Upper lobe of right lung (tissue), 1 donor: ENCODE results near the gene SCTR. TPM values are rescaled to one million over a fixed set of nuclear protein-coding genes. Genes with fewer than 3 reads are reported as not detected.

Experiments
- ATAC-seq: fragments of 200-7000 bp; cut with Tn5 transposase; one replicate; pipeline ENCODE4 v1.9.1; 2020; ENCODE audit warnings: mild to moderate bottlenecking, moderate library complexity
- DNase-seq: peaks from one replicate; pipeline ENCODE4 v3.0.0-alpha.2; 2020
- H3K27ac ChIP-seq: fragments of 200-600 bp; one replicate; pipeline ENCODE4 v1.8.0; 2022
- H3K27me3 ChIP-seq: fragments of 200-600 bp; one replicate; pipeline ENCODE4 v1.8.0; 2022; ENCODE audit warnings: mild to moderate bottlenecking
- H3K36me3 ChIP-seq: fragments of 200-600 bp; one replicate; pipeline ENCODE4 v1.8.0; 2022
- H3K4me1 ChIP-seq: fragments of 200-600 bp; one replicate; pipeline ENCODE4 v1.8.0; 2022
- H3K4me3 ChIP-seq: fragments of 200-600 bp; one replicate; pipeline ENCODE4 v1.8.0; 2022; ENCODE audit warnings: mild to moderate bottlenecking
- H3K9me3 ChIP-seq: fragments of 200-600 bp; one replicate; pipeline ENCODE4 v1.8.0; 2022
- intact Hi-C: fragments of 100-400 bp; cut with DNase I; formaldehyde crosslinking; loops from one replicate; pipeline ENCODE4 v1.11.0; 2022
- total RNA-seq: library from RNA; stranded (reverse); fragmentation: NEBNext Ultra II Directional; extraction: Animal tissue kit (Norgen Biotek cat#: 25700); gene quantifications from one replicate; pipeline ENCODE4 v1.2.1, GENCODE V29; 2021
- TF ChIP-seq, protein P1 (sequence below): fragments of 200-600 bp; IDR thresholded peaks from one replicate; pipeline ENCODE4 v1.8.0; 2022; ENCODE audit warnings: antibody characterized with exemption
- donor health status: DM: no; HTN: yes; CAD: no; lungs with severe emphysema.

The SCTR gene
- total RNA-seq, 1 donor from 2014 or later: 21.0 TPM

DNA sequence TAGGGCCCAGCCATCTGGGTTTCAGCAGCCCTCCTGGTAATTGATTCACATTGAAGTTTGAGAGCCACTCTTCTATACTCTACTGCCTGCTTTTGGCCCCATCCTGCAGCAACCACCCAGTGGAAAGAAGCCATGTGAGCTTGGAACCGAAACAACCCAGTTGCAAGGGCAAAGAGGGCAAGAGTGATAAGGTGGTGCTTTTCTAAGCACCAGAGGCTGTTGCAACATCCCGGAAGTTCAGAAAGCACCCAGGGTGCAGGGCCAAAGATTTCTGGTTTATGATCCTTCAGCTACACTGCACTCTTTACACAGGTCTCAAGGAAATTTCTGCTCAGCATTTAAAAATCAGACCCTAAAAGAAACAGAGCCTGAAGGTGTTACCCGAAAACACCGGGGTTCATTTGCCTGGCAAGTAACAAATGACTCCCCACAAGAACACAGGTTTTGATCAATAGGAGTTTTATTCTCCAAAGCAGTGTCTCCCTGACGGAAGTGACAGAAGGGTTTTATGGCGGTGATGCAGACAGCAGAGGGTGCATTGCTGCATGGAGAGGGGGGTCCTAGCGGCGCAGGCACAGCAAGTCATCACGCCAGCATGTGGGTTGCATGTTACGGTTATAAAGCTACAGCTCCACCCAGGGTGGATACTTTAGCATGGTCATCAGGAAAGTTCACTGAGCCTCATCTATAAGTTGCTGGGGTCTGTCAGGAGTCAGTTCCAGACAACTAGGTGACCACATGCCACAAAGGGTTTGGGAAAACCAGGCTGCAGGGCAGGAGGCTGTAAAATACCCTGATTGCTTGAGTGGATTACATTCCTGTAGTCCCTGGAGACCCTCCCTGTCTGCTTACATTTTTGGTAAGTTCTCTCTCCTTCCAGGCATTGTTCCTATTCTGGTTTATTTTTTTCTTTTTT, 121.4 kb downstream of the SCTR start:
- Histone ChIP-seq H3K36me3 (no peaks in the 10 kb centered on the region), H3K9me3 (no peaks in the 10 kb centered on the region), H3K27me3 (no peaks in the 10 kb centered on the region), H3K4me3 (no peak overlapping the region), H3K4me1 (peaks cover 4% of the 10 kb centered on the region), H3K27ac (no peak overlapping the region)
- TF ChIP-seq, protein P1, sequence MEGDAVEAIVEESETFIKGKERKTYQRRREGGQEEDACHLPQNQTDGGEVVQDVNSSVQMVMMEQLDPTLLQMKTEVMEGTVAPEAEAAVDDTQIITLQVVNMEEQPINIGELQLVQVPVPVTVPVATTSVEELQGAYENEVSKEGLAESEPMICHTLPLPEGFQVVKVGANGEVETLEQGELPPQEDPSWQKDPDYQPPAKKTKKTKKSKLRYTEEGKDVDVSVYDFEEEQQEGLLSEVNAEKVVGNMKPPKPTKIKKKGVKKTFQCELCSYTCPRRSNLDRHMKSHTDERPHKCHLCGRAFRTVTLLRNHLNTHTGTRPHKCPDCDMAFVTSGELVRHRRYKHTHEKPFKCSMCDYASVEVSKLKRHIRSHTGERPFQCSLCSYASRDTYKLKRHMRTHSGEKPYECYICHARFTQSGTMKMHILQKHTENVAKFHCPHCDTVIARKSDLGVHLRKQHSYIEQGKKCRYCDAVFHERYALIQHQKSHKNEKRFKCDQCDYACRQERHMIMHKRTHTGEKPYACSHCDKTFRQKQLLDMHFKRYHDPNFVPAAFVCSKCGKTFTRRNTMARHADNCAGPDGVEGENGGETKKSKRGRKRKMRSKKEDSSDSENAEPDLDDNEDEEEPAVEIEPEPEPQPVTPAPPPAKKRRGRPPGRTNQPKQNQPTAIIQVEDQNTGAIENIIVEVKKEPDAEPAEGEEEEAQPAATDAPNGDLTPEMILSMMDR: no peak
- intact Hi-C loops: no loop called here
- ATAC-seq: peak; percentile 80
- DNase-seq: no peak

DNA sequence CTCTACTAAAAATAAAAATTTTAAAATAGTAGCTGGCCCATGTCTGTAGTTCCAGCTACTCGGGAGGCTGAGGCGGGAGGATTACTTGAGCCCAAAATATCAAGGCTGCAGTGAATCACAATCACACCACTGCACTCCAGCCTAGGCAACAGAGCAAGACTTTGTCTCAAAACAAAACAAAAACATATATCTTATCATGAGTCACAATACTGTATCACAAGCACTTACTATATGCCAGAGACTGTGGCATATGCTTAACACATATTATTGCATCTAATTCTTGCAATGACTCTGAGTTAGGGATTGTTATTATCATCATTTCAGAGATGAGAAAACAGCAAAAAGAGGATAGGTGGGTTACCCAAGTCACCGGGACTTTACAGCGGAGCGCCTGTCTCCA, 122.2 kb downstream of the SCTR start:
- Histone ChIP-seq H3K9me3 (no peaks in the 10 kb centered on the region), H3K4me3 (no peak overlapping the region), H3K36me3 (no peaks in the 10 kb centered on the region), H3K27ac (no peak overlapping the region), H3K4me1 (no peaks in the 10 kb centered on the region), H3K27me3 (no peaks in the 10 kb centered on the region)
- TF ChIP-seq, protein P1: no peak
- ATAC-seq (no peak), DNase-seq (no peak)
- intact Hi-C loops: no loop called here

DNA sequence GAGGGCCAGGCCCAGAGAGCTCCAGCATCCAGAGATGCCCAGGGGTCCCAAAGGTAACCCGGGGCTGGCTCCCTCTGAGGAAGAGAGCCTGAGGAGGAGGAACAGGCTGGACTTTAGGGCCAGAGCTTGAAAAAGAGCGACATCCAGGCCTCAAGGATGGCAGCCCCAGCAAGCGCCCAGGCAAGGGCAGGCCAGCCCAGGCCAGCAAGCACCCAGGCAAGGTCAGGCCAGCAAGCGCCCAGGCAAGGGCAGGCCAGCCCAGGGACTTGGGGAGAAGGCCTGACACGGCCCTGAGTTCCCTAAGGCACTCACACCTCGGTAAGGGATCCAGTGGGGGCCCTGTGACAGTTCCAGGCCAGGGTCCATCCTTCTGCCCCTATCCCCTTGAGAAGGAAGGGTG, 127.1 kb downstream of the SCTR start:
- H3K9me3 ChIP-seq: no peaks in the 10 kb centered on the region
- no peak overlapping the region for H3K4me3 ChIP-seq
- intact Hi-C loops: no loop called here
- TF ChIP-seq, protein P1: no peak
- H3K36me3 ChIP-seq: no peaks in the 10 kb centered on the region
- no peaks in the 10 kb centered on the region for H3K4me1 ChIP-seq
- no peaks in the 10 kb centered on the region for H3K27me3 ChIP-seq
- DNase-seq (no peak), ATAC-seq (peak; percentile 20)
- H3K27ac ChIP-seq: no peak overlapping the region

DNA sequence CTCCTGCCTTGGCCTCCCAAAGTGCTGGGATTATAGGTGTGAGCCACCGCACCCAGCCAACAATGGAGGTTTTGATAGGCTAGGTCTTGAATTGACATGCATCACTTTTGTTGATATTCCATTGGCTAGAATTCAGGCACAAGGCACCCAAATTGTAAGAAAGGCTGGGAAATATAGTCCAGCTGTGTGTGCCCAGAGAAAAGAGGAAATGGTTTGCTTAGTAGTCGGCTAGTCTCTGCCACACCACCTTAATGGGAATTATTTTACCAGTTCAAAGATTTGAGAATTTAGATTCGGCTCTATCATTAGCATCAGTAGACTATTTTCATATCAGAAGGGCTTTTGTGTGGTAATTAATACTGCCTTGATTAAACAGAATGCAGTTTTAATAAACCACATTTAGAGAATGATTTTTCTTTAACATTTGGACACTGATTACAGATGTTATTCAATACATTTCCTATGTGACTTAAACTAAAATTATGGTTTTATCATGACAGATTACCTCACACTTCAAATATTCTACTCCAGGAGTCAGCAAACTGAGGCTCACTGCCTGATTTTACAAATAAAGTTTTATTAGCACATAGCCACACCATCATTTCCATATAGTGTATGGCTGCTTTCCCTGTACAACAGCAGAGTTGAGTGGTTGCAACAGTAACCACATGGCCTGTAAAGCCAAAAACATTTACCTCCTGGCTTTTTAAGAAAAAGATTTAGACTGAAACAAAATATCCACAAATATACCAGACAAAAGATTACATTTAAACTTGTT, 130.1 kb downstream of the SCTR start:
- H3K4me1 ChIP-seq: no peaks in the 10 kb centered on the region
- H3K36me3 ChIP-seq: no peaks in the 10 kb centered on the region
- H3K27me3 ChIP-seq: no peaks in the 10 kb centered on the region
- TF ChIP-seq, protein P1: no peak
- DNase-seq (no peak), ATAC-seq (no peak)
- intact Hi-C loops: no loop called here
- H3K27ac ChIP-seq: no peak overlapping the region
- H3K4me3 ChIP-seq: no peak overlapping the region
- H3K9me3 ChIP-seq: no peaks in the 10 kb centered on the region

Other genes with a start within 250 kb of the SCTR start
- 11.8 TPM for gene C2orf76, start 157.6 kb downstream of the SCTR start, total RNA-seq
- 176 TPM for gene DBI, start 157.5 kb downstream of the SCTR start, total RNA-seq
- 23.8 TPM for gene TMEM37, start 92.6 kb downstream of the SCTR start, total RNA-seq
- gene CFAP221, start 20.0 kb upstream of the SCTR start, total RNA-seq: 26.3 TPM
- gene TMEM177, start 154.7 kb upstream of the SCTR start, total RNA-seq: 5.9 TPM
- gene PTPN4, start 235.4 kb upstream of the SCTR start, total RNA-seq: 45.4 TPM